GM12865 (cell line): ENCODE data around the gene ALLC.
"Not testable (repeated sequence)": the region's sequence is repeated elsewhere in the genome, so short reads cannot be mapped to it uniquely, and the experiment has no call there.

Source experiments
- DNase-seq: peaks from one replicate; pipeline ENCODE4 v3.0.0; 2010; ENCODE audit warnings: low read depth
- H3K4me3 ChIP-seq: 2 replicates; pipeline ENCODE4 v1.5.1; 2011; ENCODE audit warnings: mild to moderate bottlenecking, low read depth, low read length, control low read depth
- TF ChIP-seq, protein P1 (sequence below): IDR thresholded peaks from 2 replicates; pipeline ENCODE4 v1.5.1; 2011; ENCODE audit warnings: low read length, control low read depth, low read depth, inconsistent platforms; ENCODE audit not compliant: insufficient read depth; ENCODE audit errors: missing control alignments

The ALLC gene

GRCh38 chr2:3659447-3660432 is 1.7 kb downstream of the ALLC start:
- TF ChIP-seq, protein P1, sequence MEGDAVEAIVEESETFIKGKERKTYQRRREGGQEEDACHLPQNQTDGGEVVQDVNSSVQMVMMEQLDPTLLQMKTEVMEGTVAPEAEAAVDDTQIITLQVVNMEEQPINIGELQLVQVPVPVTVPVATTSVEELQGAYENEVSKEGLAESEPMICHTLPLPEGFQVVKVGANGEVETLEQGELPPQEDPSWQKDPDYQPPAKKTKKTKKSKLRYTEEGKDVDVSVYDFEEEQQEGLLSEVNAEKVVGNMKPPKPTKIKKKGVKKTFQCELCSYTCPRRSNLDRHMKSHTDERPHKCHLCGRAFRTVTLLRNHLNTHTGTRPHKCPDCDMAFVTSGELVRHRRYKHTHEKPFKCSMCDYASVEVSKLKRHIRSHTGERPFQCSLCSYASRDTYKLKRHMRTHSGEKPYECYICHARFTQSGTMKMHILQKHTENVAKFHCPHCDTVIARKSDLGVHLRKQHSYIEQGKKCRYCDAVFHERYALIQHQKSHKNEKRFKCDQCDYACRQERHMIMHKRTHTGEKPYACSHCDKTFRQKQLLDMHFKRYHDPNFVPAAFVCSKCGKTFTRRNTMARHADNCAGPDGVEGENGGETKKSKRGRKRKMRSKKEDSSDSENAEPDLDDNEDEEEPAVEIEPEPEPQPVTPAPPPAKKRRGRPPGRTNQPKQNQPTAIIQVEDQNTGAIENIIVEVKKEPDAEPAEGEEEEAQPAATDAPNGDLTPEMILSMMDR = no peak
- DNase-seq = no peak
- no peak overlapping the region for H3K4me3 ChIP-seq

DNA sequence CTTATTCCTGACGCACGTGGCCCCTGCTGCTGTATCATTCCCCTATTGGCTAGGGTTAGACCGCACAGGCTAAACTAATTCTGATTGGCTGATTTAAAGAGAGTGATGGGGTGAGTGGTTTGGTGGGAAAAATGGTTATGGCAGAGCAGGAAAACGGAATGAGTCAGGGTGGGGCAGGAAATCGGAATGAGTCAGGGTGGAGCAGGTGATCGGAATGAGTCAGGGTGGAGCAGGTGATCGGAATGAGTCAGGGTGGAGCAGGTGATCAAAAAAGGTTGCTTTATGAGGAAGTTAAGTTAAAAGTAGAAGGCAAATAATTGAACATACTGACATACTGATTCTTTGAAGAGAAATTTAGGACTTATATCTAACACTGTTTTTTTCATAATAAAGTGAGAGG is 2.6 kb downstream of the ALLC start:
- DNase-seq = peak; percentile 59
- not testable (repeated sequence) for H3K4me3 ChIP-seq

DNA sequence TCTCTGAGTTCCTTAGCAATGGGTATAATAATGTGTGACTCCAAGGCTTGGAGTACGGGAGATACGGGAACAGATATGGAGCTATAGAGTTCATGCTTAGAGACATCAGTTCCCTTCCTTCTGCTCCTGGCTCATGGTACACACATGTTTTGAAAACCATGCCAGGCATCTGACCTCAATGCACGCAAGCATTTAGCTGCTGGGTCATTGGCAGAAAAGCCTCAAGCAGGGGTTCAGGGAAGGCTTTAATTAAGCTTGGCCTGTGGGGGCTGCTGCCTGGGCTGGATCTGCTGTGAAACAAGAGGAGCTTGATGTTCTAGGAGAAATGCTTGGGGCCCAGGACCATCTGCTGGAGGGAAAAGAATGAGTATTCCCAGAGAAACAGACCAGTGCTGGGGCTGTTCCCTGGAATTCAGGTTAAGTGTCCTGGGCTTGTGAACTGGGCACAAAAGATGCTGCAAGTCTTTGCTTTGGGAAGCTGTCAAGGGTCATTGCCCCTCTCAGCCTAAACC is 3.2 kb downstream of the ALLC start:
- DNase-seq = no peak
- H3K4me3 ChIP-seq = no peak overlapping the region
- TF ChIP-seq, protein P1 = no peak

DNA sequence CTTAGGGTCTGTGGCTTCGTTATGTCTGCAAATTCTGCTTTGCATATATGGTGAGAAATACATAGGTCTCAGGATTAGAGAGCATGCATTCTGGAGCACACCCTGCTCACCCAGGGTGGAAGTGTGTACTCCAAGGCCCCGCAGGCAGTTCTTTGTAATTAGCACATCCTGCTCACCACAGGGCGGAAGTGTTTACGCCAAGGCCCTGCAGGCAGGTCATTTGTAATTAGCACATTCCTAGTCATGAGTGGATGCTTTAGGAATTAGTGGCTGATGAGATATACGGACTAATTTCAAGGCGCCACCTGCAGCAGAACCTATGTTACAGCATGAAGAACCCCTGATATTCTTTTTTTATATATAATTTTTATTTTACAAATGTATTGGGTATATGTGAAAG is 4.2 kb downstream of the ALLC start:
- TF ChIP-seq, protein P1 = no peak
- DNase-seq = peak; percentile 53
- H3K4me3 ChIP-seq = no peak overlapping the region

DNA sequence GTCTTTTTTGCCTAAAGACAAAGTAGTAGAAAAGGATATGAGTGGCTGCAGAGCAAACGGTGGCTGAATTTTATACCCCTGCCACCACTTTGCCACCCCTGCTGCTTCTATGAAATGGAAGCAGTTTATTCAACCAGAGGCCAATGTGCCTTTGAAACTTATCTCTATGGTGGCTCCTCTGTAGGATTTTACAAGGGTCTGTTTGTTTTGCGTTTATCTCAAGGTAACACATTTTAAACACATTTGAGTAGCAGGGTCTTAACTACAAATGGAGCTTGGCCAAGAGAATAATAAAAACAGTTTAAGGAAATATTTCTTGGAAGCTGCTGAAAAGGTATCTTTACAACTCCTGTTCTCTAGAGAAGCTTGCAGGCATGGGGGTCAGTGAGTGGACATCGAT is 6.1 kb downstream of the ALLC start:
- DNase-seq = no peak
- H3K4me3 ChIP-seq = no peak overlapping the region
- TF ChIP-seq, protein P1 = no peak

GRCh38 chr2:3664925-3665324 is 6.9 kb downstream of the ALLC start:
- TF ChIP-seq, protein P1 = no peak
- H3K4me3 ChIP-seq = no peak overlapping the region
- no peak for DNase-seq

GRCh38 chr2:3665886-3666612 is 8.0 kb downstream of the ALLC start:
- no peak overlapping the region for H3K4me3 ChIP-seq
- DNase-seq = no peak
- TF ChIP-seq, protein P1 = no peak
